Fibroblast of skin of right biceps (primary cell): ENCODE data around the gene KEL.
"Not testable (repeated sequence)": the region's sequence is repeated elsewhere in the genome, so short reads cannot be mapped to it uniquely, and the experiment has no call there.

ENCODE experiments used
- DNase-seq: peaks from one replicate; pipeline ENCODE4 v3.0.0-alpha.2; 2013

The KEL gene, protein sequence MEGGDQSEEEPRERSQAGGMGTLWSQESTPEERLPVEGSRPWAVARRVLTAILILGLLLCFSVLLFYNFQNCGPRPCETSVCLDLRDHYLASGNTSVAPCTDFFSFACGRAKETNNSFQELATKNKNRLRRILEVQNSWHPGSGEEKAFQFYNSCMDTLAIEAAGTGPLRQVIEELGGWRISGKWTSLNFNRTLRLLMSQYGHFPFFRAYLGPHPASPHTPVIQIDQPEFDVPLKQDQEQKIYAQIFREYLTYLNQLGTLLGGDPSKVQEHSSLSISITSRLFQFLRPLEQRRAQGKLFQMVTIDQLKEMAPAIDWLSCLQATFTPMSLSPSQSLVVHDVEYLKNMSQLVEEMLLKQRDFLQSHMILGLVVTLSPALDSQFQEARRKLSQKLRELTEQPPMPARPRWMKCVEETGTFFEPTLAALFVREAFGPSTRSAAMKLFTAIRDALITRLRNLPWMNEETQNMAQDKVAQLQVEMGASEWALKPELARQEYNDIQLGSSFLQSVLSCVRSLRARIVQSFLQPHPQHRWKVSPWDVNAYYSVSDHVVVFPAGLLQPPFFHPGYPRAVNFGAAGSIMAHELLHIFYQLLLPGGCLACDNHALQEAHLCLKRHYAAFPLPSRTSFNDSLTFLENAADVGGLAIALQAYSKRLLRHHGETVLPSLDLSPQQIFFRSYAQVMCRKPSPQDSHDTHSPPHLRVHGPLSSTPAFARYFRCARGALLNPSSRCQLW

DNA sequence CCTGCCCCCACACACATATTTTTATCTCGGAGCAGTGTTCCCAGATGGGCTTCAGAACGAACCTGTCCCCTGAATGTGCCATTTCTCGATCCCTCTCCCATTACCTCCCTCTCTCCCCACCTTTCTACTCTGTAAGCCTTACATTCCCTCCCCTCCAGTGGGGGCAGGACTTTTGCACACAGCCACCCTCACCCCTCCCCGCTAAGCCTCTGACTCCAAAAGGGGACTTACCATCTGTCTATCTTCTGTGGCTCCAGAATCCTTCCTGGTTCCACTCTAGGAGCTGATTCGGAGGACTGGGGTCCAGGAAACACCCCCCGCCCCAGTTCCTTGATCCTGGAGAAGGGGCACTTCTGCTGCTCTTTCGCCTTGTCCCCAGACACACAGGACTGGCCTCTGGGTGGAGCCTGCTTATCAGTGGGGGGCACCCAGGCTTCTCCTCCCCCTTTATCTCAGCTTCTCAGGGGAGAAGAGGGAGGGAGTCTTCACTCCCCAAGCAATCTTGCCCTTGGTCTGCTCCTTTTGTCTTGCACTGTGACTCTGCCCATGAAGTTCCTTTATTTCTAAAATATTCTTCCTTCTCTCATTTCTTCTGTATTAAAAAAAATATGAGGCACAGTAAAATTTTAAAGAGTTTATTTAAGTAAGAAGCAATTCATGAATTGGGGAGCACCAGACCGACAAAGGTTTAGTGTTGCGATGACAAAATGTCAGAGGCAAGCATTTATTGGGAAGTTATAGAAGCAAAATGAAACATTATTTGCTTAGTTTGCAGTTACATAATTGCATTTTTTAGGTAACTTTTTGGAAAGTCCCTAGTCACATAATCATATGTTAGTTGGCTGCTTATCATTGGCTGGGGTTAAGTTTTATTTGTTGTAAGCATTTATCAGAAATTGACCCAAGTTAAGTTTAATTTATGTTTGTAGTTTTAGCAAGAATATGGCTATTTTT is at the start of gene KEL:
Gene KEL, minus strand, starts transcription at position 391 of the 954 bp plus-strand sequence. Its CDS starts 157 bp downstream, at position 234.
- DNase-seq, result no peak

DNA sequence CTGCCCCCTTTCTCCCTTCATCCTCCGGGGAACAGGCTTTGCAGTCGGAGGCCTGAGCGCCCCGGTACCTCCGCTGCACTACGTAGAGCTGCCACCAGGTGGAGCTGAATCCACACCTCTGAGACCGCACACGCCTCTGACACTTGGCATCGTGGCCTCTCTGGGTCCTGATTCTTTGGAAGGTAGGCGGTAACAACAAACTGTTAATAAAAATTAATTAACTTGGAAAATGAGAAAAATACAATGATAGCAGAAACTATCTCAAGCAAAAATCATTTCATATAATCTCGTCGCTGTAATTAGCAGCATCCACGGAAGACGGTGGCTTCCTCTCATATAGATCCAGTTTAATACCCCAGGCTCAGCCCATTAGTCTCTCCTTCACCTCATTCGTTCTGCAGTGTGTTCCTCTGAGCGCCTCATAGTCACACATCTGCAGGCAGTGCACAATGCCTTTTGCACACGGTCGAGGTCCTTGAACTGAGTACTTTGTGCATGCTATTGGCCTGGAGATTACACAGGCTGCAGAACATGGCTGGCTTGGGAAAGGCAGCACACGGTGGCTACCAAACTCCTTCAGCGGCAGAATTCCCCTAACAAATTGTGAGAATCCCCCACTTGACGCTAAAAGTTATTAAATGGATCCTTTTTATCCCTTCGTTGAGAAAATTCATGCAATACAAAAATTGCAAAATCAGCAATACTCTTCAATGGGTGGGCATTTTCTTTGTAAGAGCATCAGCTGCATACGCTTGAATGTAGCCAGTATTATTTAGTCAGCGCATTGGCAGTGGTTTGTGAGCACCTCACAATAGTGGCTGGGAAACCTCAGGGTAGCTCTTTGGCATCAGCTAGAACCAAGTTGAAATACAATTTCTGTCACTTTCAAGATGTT is 46.1 kb upstream of the KEL start:
- peak; percentile 58 for DNase-seq

DNA sequence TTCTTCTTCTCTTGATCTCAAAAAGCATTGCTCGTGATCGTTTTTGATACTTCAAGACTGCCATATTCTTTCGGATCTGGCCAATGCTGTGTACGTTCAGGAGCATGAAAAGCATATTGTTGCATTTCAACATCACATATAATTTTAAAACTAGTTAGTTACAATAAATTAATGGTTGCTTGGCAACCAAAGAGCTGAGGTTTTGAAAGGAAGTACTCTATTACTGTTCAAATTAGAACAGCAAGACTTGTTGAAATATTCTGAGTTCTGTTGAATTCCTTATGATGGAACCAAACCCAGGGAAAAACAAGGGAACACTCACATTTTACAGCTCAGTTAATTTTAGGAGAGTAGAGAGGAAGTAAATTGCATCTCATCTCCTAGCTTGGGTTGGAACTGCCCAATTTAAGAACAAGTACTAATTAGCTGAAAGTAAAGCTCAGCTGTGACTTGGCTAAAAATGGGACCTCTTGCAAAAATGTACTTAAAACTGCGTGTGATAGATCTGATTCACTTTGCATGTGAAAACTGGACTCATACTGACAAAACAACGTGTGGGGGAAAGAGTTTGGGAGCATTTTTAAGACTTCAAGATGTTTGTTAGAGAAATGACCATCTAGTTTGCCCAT is 43.6 kb upstream of the KEL start:
- DNase-seq, result no peak

DNA sequence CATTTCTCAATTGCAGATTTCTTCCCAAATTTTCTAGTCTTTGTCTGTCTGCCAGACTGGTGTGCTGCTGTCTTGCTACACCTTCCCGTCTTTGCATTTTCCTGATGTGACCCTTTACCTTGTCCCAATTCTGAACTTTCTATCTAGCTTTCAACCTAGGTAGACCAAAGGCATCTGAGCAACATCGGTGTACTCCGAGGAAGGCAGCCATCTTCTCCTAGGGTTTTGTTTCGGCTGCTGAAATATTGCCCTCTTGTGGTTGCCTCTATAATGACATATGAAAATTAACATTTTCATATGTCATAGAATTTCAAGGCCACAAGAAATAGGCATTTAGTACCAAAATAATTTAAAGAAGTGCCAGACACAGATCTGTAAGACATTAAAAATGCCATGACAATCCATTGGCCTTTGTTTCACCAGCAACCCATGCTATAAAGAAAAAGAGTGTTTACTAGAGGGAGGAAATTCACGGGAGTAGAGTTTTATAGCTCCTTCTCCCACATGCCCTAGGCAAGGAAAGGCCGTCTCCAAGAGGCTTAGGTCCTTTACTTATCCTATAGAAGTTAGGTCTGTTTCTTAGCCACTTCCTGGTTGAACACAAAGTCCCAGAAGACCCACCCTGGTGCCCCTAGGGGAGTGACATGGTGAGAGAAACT is 41.4 kb upstream of the KEL start:
- peak; percentile 31 for DNase-seq

DNA sequence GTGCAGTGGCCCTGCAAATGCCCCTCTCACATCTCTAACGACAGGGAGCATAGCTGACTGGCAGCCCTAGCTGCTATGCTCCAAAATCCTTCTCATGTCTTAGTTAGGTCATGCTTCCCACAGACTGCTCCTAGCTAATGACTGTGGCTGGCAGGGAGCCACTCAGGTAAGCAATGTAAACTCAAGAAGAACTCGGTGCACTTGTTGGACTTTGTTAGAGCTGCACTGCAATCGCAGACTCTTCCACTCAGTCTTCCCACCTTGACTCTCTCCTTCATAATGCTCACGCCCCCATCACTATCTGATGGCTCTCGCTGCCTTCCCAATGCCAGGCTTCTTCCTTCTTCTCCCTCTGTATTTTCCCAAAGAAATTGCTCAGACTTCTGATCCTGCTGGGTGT is 40.7 kb upstream of the KEL start:
- no peak for DNase-seq

DNA sequence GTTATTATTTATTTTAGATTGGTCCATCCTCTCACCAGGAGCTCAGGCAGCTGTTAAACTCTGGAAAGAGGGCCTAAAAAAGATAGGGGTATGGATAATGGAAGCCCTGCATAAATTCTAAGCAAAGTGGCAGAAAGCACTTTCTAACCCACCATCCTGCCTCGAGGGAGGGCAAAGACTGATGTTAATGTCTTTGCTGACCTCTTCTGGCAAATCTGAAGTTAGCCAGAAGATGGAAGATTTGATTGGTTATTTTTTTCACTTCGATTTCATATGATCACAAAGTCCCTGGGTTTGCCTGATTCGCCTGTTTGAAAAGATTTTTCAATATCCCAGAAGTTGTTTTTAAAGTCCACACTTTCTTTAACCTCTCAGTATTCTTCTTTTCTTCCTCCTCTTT is 39.9 kb upstream of the KEL start:
- no peak for DNase-seq

DNA sequence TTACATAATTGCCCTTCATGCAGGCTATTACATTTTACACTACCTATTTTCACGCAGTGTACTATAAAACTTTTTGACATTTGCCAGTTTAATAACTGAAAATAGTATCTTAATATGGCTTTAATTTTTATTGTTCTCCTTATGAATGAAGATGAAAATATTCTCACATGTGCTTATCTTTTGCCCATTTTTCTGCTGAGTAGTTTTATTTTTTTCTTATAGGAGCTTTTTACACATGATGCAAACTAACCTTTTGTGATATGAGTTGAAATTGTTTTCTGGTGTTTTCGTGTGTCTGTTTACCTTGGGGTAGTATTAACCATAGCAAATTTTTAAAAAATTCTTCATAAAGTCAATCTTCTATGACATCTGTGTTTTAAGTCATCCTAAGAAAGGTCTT is 38.5 kb upstream of the KEL start:
- DNase-seq, result no peak

DNA sequence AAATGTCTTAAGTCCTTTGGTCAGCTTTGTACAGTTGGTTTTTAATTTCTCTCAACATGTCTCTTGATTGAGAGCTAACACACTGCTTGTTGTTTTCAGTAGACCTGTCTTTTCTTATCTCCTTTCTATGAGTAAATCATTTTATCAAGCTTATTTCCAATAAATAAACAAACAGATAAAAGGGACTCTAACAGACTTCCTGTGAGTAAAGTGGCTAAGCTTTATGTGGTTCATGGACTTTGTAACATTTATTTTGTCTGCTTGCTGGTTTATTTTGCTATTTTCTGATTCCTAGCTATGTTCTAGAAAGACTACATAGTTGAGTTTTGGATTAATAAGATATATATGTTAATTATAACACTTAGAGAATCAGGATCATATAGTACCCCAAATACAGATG is 37.6 kb upstream of the KEL start:
- no peak for DNase-seq

DNA sequence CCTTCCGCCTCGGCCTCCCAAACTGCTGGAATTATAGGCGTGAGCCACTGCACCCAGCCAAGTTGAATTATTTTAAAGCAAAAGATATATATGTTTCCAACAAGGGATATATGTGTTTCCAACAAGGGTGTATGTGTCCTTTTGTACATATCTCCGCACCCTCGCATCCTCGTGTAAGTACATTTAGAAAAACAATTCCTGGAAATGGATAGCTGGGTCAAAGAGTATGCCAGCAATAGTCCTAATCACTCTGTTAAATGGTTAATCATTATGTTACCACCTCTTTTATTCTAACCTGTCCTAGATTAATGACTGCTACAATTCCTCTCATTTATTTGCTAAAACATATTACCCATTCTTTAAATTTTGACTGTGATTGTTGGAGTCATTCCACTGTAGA is 36.8 kb upstream of the KEL start:
- no peak for DNase-seq

DNA sequence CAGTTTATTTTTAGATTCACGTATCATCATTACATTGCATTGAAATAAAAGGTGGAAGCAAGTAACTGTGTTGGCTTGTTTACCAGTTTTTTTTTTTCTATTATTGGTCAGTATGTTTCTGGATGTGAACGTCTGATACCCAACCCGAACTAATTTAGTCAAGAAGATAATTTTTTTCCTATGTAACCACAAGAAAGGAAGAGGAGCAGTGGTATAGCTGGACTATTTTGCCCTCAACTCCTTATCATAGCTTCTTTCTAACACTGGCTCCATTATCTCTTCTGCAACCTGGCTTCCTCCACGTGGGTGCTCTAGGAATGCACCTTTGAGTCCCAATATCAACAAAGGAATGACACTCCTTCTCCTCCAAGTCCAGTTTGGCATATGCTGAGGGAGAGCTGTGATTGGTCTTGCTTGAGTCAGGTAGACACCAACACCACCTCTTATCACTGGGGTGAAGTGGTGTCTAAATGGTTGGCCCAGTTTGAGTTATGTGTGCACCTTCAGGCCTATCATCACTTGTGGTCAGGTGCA is 35.4 kb upstream of the KEL start:
- no peak for DNase-seq

DNA sequence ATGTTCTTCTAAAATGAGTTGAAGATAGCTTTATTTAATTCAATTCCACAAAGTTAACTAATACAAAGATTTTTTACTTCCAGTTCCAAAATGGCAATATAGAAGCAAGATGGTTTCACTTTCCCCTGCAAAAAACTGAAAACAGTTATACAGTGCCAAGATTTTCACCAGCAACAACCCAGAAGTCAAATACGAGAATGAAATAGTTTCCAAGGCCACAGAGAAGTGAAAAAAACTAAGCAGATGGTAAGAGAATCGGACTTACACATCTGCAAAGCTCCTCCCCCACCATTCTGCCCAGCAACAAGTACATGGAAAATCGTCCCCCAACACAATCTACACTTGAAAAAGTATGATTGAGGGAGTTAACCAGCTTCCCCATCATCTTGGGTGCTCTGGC is 30.3 kb upstream of the KEL start:
- DNase-seq, result no peak

DNA sequence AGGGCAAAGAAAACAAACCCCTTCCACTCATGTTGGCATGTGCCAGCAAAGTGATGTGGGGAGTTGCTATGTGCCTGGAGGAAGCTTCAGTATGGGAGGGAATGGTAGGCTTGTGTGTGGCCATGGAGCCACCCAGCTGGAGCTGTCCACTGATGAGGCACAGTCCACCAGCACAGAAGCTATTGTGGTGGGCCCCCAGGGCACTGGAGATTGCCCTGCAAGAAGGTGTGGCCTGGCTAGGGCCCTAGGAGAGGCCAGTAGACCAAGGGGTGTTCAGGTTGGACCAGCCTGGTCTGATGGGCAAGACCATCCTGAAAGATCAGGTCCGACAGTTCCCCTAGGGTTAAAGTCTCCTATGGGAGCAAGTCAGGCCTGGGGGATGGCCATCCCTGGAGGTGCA is 22.1 kb upstream of the KEL start:
- DNase-seq, result no peak

DNA sequence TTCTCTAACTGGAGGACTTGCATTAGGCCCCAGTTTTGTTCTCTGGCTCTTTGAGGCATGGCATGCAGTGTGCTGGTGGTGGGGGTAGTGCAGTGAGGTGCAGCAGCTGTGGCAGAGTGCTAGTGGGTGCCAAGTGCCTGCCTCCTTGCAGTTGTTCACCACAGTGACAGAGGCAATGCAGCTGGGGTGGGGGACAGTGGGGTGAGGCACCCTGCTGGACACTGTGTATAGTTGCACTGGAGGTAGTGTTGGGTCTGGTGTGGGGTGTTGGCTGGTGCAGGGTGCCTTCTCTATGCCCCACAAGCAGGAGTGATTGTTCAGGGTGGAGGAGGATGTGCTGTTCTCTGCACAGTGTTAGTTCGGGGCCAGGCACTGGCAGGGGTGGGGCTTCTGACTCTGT is 21.7 kb upstream of the KEL start:
- DNase-seq, result no peak

DNA sequence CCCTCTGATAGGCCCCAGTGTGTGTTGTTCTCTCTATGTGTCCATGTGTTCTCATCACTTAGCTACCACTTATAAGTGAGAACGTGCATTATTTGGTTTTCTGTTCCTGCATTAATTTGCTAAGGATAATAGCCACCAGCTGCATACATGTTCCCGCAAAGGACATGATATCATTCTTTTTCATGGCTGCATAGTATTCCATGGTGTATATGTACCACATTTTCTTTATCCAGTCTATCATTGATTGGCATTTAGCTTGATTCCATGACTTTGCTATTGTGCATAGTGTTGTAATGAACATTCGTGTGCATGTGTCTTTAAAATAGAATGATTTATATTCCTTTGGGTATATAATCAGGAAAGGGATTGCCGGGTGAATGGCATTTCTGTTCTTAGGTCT is 16.2 kb upstream of the KEL start:
- not testable (repeated sequence) for DNase-seq

DNA sequence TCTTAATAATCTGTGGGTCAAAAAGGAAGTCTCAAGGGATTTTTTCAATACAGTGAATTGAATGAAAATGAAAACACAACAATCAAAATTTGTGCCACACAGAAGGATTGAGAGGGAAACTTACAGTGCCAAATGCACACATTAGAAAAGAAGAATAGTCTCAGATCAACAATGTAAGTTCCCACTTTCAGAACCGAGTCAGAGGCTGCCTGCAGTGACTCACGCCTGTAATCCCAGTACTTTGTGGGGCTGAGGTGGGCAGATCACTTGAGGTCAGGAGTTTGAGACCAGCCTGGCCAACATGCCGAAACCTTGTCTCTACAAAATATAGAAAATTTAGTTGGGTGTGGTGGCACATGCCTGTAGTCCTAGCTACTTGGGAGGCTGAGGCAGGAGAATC is 12.5 kb upstream of the KEL start:
- DNase-seq, result no peak

DNA sequence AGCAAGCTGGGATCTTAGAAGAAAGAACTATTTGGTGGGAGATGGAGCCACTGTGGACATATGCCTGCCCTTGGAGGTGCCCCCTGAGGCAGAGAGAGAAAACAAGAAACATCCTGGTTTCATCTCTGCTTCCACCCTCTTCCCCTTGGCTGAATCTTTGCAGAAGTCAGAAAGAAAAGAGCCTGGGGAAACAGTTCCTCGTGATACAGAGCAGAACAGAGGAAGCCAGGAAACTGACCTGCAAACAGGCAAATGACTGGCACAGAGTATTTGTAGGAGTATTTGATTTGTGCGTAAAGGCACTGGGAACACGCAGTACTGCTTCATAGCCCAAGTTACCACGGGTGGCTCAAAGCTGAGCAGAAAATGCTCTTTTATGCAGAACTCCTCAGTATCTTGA is 7.0 kb upstream of the KEL start:
- DNase-seq, result no peak

DNA sequence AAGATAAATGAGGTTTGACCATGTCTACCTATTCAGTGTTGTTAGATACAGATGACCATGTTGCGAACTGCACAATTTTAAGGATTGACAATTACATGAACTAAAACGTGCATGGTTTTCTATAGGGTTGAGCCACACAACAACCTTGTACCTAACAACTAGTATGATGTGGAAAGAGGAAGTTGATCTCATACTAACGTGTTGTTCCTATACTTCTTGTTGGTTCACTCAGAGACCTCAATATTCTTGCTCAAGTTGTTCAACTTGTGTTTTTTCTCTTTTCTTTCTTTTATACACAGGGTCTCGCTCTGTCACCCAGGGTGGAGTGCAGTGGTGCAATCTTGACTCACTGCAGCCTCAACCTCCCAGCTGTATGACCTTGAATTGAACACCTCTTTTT is 6.1 kb upstream of the KEL start:
- DNase-seq, result no peak

DNA sequence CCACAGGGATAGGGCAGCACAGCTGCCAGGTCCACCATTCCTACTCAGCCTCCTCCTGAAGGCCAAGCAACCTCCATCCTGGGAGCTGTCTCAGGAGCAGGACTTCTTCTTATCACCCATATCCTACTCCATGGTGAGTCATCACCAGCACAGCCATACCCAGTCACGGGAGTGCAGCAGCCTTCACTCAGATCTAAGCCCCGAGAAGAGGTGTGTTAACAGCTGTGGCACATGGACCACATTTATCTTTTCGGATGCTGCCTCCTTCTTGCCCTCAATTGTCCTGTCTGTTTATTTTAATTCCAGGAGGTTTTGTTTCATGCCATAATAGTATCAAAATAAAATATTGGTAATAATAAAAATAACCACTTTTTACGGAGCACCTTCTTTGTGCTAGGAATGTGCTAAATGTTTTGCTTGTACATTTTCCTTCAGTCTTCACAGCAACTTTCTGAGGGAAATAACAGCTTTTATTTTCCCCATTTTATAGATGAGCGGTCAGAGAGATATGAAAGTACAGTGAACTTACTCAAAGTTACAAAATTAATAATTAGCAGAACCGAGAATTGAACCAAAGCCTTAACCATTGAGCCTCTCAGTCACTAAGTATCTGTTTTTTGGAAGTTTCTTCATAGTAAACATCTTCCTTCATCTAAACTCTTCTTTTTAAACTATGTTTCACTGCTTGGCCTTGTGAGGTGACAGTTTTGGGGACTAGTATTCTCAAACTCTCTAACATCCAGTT is 2.5 kb upstream of the KEL start:
- DNase-seq, result no peak

DNA sequence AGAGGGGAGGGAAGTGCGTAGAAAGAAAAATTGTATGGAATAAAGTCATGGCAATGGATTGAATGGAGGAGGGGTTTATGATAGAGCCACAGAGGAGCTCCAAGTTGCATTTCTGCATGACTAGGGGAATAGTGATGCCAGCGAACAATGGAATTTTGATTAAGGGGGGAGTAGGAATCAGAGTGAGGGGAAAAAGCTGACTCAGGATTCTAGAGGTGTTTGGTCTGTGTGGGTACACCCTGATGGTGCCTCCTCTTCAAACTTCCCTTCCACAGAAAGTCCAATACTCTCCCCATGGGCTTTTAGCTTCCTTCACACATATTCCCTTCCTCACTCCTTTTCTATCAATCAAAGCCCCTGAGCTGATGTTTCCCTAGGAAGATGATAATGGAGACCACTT is 1.8 kb upstream of the KEL start:
- no peak for DNase-seq

DNA sequence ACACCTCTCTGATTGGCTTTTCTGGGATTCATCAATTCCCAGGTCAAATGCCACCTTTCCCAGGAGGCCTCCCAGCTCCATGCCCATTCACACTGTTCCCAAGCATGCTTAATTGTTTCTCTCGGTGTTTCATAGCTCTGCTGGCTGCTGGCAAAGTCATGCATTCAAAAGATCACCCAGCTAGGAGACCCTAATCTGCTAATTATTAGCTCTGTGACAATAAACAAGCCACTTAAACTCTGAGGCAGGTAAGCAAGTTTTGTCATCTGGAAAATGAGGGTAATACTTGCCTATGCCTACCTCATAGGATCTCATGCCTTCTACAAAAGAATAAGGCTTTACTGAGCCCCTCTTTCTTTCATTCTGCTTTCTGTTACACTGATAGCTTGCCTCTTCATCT is 828 bp upstream of the KEL start:
- no peak for DNase-seq
